Stomach (tissue), 9 donors: ENCODE measurements around the gene HEMK1. TPM values are rescaled to one million over a fixed set of nuclear protein-coding genes. Genes with fewer than 3 reads are reported as not detected.
A peak's percentile ranks its signal among the peaks of the same experiment; 100 is the strongest.

Experiments used
- DNase-seq, 2 donors: peaks; one replicate each; pipeline versions ENCODE4 v3.0.0 to v3.0.0-alpha.2; 2013 to 2019
- H3K27ac ChIP-seq, 5 donors: fragments of 200-600 bp in 4 of 5; sonication (generic) in 4 of 5; one replicate each; pipeline ENCODE4 v1.5.1; 2013 to 2019; ENCODE audit warnings: mild to moderate bottlenecking in 1 of 5, moderate library complexity in 1 of 5
- H3K27me3 ChIP-seq, 3 donors: fragments of 200-600 bp; sonication (generic); one replicate each; pipeline ENCODE4 v1.5.1; 2017 to 2019; ENCODE audit warnings: mixed run types in 1 of 3
- H3K36me3 ChIP-seq, 4 donors: fragments of 200-600 bp; sonication (generic); 1 replicate in 3 of 4; 2 replicates in 1 of 4; pipeline ENCODE4 v1.5.1; 2016 to 2019
- H3K4me1 ChIP-seq, 4 donors: fragments of 200-600 bp; sonication (generic); one replicate each; pipeline ENCODE4 v1.5.1; 2016 to 2019
- H3K4me3 ChIP-seq, 4 donors: fragments of 200-600 bp; sonication (generic) in 3 of 4; one replicate each; pipeline ENCODE4 v1.5.1; 2016 to 2019; ENCODE audit warnings: mild to moderate bottlenecking in 1 of 4
- H3K9me3 ChIP-seq, 4 donors: fragments of 200-600 bp; sonication (generic); one replicate each; pipeline ENCODE4 v1.5.1; 2016 to 2019
- CTCF ChIP-seq, 7 experiments: fragments of 450-650 bp in 4 of 7; fragments of 200-600 bp in 3 of 7; sonication (generic) in 3 of 7; IDR thresholded peaks; one replicate each; pipeline ENCODE4 v1.5.1; 2016 to 2019; ENCODE audit warnings: antibody characterized with exemption in 7 of 7, control low read depth in 2 of 7, mild to moderate bottlenecking in 1 of 7
- EP300 ChIP-seq: sonication (generic); formaldehyde crosslinking; IDR thresholded peaks from one replicate; pipeline ENCODE4 v1.6.1; 2017; ENCODE audit warnings: antibody characterized with exemption
- POLR2A ChIP-seq, 4 donors: fragments of 450-650 bp; IDR thresholded peaks; one replicate each; pipeline ENCODE4 v1.6.1; 2016; ENCODE audit warnings: antibody characterized with exemption in 4 of 4, control low read depth in 2 of 4, mild to moderate bottlenecking in 1 of 4, moderate library complexity in 1 of 4
- POLR2AphosphoS5 ChIP-seq, 3 donors: sonication (generic); formaldehyde crosslinking; IDR thresholded peaks; one replicate each; pipeline ENCODE4 v1.6.1; 2016; ENCODE audit warnings: antibody characterized with exemption in 3 of 3
- WGBS, 5 donors: extraction: QIAGEN DNeasy Blood & Tissue Kit in 3 of 5; methylation state at CpG; one replicate each; pipeline versions ENCODE4 v1.1.5 to v1.1.7; 2013 to 2018; 5-methylcytosine and 5-hydroxymethylcytosine counted together
- intact Hi-C: fragments of 100-400 bp; cut with DNase I; formaldehyde crosslinking; loops from one replicate; pipeline ENCODE4 v1.15.1; 2023; ENCODE audit warnings: low total_unique reads
- polyA plus RNA-seq, 3 donors: library from polyadenylated mRNA; stranded (reverse); fragments of 200-250 nt; gene quantifications; one replicate each; pipeline ENCODE4 v1.2.3, GENCODE V29; 2013
- total RNA-seq, 5 donors: library from RNA; depleted of rRNA; stranded (reverse); fragments of >200 nt; gene quantifications; one replicate each; pipeline versions ENCODE4 v1.1.0 to v1.2.3, GENCODE V29; 2014 to 2016
- donor health status: healthy with polysubstance abuse.
- donor health status: Bipolar disorder and iron deficiency.
- donor health status: healthy.

The HEMK1 gene
- total and polyA plus RNA-seq, 8 donors = 5.8 to 24.8 (median 13.7) TPM

GRCh38 chr3:50630877-50631276 lies 61.6 kb downstream of the HEMK1 start:
- peaks cover 0 to 22% (median 0%) of the 10 kb centered on the region in 4 donors for H3K36me3 ChIP-seq
- 75 to 81% (median 76%) methylated on average over 7 of the region's 7 CpGs for WGBS, 5 donors
- peaks cover 0 to 72% (median 19%) of the 10 kb centered on the region in 4 donors for H3K4me1 ChIP-seq
- TF ChIP-seq POLR2AphosphoS5 (IDR thresholded peaks at IDR 0.05) (no peak), EP300 (no peak), POLR2A (IDR thresholded peaks at IDR 0.05) (no peak), CTCF (IDR thresholded peaks at IDR 0.05) (no peak)
- no peak overlapping the region for H3K27ac ChIP-seq
- intact Hi-C loops = no loop called here
- no peaks in the 10 kb centered on the region for H3K27me3 ChIP-seq
- H3K4me3 ChIP-seq = no peak overlapping the region
- DNase-seq = peak in 1 of 2 donors; percentile 54
- H3K9me3 ChIP-seq = no peaks in the 10 kb centered on the region

GRCh38 chr3:50632450-50632849 lies 63.1 kb downstream of the HEMK1 start:
- Histone ChIP-seq H3K4me1 (peaks cover 0 to 64% (median 23%) of the 10 kb centered on the region in 4 donors), H3K27ac (peak overlapping the region in 1 of 5 donors; percentile 17), H3K36me3 (peaks cover 0 to 22% (median 0%) of the 10 kb centered on the region in 4 donors), H3K9me3 (no peaks in the 10 kb centered on the region), H3K4me3 (no peak overlapping the region), H3K27me3 (no peaks in the 10 kb centered on the region)
- TF ChIP-seq POLR2A (IDR thresholded peaks at IDR 0.05) (no peak), CTCF (IDR thresholded peaks at IDR 0.05) (no peak), EP300 (no peak)
- intact Hi-C loops = no loop called here
- no peak for DNase-seq
- 55 to 68% (median 61%) methylated on average over 5 of the region's 5 CpGs for WGBS, 5 donors

GRCh38 chr3:50633230-50633790 lies 64.0 kb downstream of the HEMK1 start:
- intact Hi-C loops = no loop called here
- WGBS, 5 donors = 66 to 75% (median 73%) methylated on average over 5 of the region's 5 CpGs

GRCh38 chr3:50635066-50635465 lies 65.7 kb downstream of the HEMK1 start:
- H3K4me1 ChIP-seq = peaks cover 0 to 41% (median 20%) of the 10 kb centered on the region in 4 donors
- H3K27me3 ChIP-seq = no peaks in the 10 kb centered on the region
- intact Hi-C loops = no loop called here
- no peak overlapping the region for H3K4me3 ChIP-seq
- TF ChIP-seq EP300 (no peak), POLR2AphosphoS5 (IDR thresholded peaks at IDR 0.05) (no peak), CTCF (IDR thresholded peaks at IDR 0.05) (no peak), POLR2A (IDR thresholded peaks at IDR 0.05) (no peak)
- no peak for DNase-seq
- peaks cover 0 to 23% (median 6%) of the 10 kb centered on the region in 4 donors for H3K36me3 ChIP-seq
- no peaks in the 10 kb centered on the region for H3K9me3 ChIP-seq
- H3K27ac ChIP-seq = no peak overlapping the region

More at GRCh38 chr3:50633230-50633790, 64.0 kb downstream of the HEMK1 start:
- Histone ChIP-seq H3K27me3 (no peaks in the 10 kb centered on the region), H3K4me3 (no peak overlapping the region), H3K9me3 (no peaks in the 10 kb centered on the region), H3K36me3 (peaks cover 0 to 22% (median 0%) of the 10 kb centered on the region in 4 donors), H3K27ac (no peak overlapping the region), H3K4me1 (peaks cover 0 to 56% (median 21%) of the 10 kb centered on the region in 4 donors)
- DNase-seq = no peak
- TF ChIP-seq EP300 = no peak
- TF ChIP-seq POLR2AphosphoS5 (IDR thresholded peaks at IDR 0.05) = no peak
- TF ChIP-seq POLR2A (IDR thresholded peaks at IDR 0.05) = no peak
- TF ChIP-seq CTCF (IDR thresholded peaks at IDR 0.05) = no peak
